Endodermal cell (in vitro differentiated cells): ENCODE measurements around the gene KIAA0825. TPM values are rescaled to one million over a fixed set of nuclear protein-coding genes. Genes with fewer than 3 reads are reported as not detected.
"Not testable (repeated sequence)": the region's sequence is repeated elsewhere in the genome, so short reads cannot be mapped to it uniquely, and the experiment has no call there.

Experiments
- DNase-seq: peaks from one replicate; pipeline ENCODE4 v3.0.0-alpha.2; 2017
- H3K27ac ChIP-seq: 2 replicates; pipeline ENCODE4 v1.5.1; 2013; ENCODE audit warnings: mild to moderate bottlenecking, low read depth, low read length, moderate library complexity
- H3K27me3 ChIP-seq: 2 replicates; pipeline ENCODE4 v1.6.1; 2013; ENCODE audit warnings: mild to moderate bottlenecking, low read length, moderate library complexity; ENCODE audit not compliant: insufficient read depth, control insufficient read depth, poor library complexity, severe bottlenecking
- H3K36me3 ChIP-seq: 2 replicates; pipeline ENCODE4 v1.7.0; 2013; ENCODE audit warnings: mild to moderate bottlenecking, low read length, moderate library complexity; ENCODE audit not compliant: control insufficient read depth, insufficient read depth
- H3K4me1 ChIP-seq: one replicate; pipeline ENCODE4 v1.7.0; 2013; ENCODE audit warnings: low read length; ENCODE audit not compliant: control insufficient read depth, insufficient read depth
- H3K4me3 ChIP-seq: 2 replicates; pipeline ENCODE4 v1.5.1; 2013; ENCODE audit warnings: mild to moderate bottlenecking, low read length, moderate library complexity
- H3K9ac ChIP-seq: 2 replicates; pipeline ENCODE4 v1.6.1; 2013; ENCODE audit warnings: mild to moderate bottlenecking, low read length, moderate library complexity; ENCODE audit not compliant: poor library complexity, severe bottlenecking; ENCODE audit errors: extremely low read depth
- H3K9me3 ChIP-seq: 2 replicates; pipeline ENCODE4 v1.6.1; 2013; ENCODE audit warnings: mild to moderate bottlenecking, low read length, moderate library complexity; ENCODE audit not compliant: control insufficient read depth
- H3K27ac Mint-ChIP-seq: 2 replicates; pipeline ENCODE4 v1.8.0; 2020; ENCODE audit warnings: mixed read lengths
- H3K27me3 Mint-ChIP-seq: 2 replicates; pipeline ENCODE4 v1.8.0; 2021; ENCODE audit warnings: mild to moderate bottlenecking, mixed read lengths; ENCODE audit not compliant: insufficient read depth
- H3K36me3 Mint-ChIP-seq: 2 replicates; pipeline ENCODE4 v1.8.0; 2020; ENCODE audit warnings: low read depth, mixed read lengths
- H3K4me1 Mint-ChIP-seq: 2 replicates; pipeline ENCODE4 v1.8.0; 2020; ENCODE audit warnings: mixed read lengths
- H3K4me3 Mint-ChIP-seq: 2 replicates; pipeline ENCODE4 v1.8.0; 2020; ENCODE audit warnings: mild to moderate bottlenecking, moderate library complexity, mixed read lengths
- H3K9me3 Mint-ChIP-seq: 2 replicates; pipeline ENCODE4 v1.8.0; 2020; ENCODE audit warnings: mild to moderate bottlenecking, mixed read lengths
- WGBS, 2 experiments: methylation state at CpG; one replicate each; pipeline versions ENCODE4 v1.1.5 to v1.1.7; 2013; ENCODE audit warnings: missing lambda C conversion rate in 2 of 2, mixed read lengths in 1 of 2; ENCODE audit not compliant: insufficient coverage in 1 of 2, insufficient read length in 1 of 2; 5-methylcytosine and 5-hydroxymethylcytosine counted together
- total RNA-seq, 2 donors: library from RNA; stranded (reverse); fragmentation: NEBNext Ultra II Directional in 1 of 2; extraction: Animal tissue kit (Norgen Biotek cat#: 25700) in 1 of 2; gene quantifications; 2 replicates in 1 of 2; 3 replicates in 1 of 2; pipeline ENCODE4 v1.2.1, GENCODE V29; 2021
- TF ChIP-seq, protein P1 (sequence below): fragments of 200-600 bp; sonication (generic); conservative IDR thresholded peaks from 2 replicates; pipeline ENCODE4 v1.5.0; 2021; ENCODE audit warnings: antibody characterized with exemption, mild to moderate bottlenecking

Gene KIAA0825
- total RNA-seq, 2 donors from 2014 or later: 2.6 to 3.1 TPM

DNA sequence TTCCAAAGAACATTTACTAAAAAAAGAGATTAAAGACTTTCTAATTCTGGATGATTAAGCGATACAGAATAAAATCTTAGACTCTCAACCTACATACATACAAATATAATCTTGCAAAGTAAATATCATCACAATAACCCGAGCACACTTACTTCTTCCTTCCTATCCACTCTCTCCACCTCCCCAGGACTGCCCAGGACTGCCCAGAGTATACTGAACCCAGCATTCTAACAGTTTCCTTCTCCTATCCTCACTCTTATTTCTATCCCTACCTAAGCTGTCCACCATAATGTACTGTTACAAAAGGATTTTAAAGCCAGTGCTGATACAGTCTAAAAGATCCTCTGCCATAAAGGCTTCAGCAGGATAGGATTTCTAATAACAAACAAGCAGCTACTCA is 463.7 kb downstream of the KIAA0825 start:
- no peaks in the 10 kb centered on the region for H3K27me3 ChIP-seq
- no peak for DNase-seq
- Mint-ChIP-seq H3K27me3 (no peaks in the 10 kb centered on the region), H3K27ac (peak overlapping the region; percentile 25), H3K9me3 (peaks cover 5% of the 10 kb centered on the region), H3K36me3 (peaks cover 25% of the 10 kb centered on the region), H3K4me3 (no peak overlapping the region), H3K4me1 (peaks cover 7% of the 10 kb centered on the region)
- H3K36me3 ChIP-seq: peaks cover 19% of the 10 kb centered on the region
- TF ChIP-seq, protein P1, sequence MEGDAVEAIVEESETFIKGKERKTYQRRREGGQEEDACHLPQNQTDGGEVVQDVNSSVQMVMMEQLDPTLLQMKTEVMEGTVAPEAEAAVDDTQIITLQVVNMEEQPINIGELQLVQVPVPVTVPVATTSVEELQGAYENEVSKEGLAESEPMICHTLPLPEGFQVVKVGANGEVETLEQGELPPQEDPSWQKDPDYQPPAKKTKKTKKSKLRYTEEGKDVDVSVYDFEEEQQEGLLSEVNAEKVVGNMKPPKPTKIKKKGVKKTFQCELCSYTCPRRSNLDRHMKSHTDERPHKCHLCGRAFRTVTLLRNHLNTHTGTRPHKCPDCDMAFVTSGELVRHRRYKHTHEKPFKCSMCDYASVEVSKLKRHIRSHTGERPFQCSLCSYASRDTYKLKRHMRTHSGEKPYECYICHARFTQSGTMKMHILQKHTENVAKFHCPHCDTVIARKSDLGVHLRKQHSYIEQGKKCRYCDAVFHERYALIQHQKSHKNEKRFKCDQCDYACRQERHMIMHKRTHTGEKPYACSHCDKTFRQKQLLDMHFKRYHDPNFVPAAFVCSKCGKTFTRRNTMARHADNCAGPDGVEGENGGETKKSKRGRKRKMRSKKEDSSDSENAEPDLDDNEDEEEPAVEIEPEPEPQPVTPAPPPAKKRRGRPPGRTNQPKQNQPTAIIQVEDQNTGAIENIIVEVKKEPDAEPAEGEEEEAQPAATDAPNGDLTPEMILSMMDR: no peak
- no peak overlapping the region for H3K27ac ChIP-seq
- peaks cover 14% of the 10 kb centered on the region for H3K9me3 ChIP-seq
- WGBS, 2 experiments: 92 to 94% methylated on average over 2 of the region's 2 CpGs
- H3K9ac ChIP-seq: no peak overlapping the region
- no peak overlapping the region for H3K4me3 ChIP-seq
- no peaks in the 10 kb centered on the region for H3K4me1 ChIP-seq

- Mint-ChIP-seq H3K9me3 (peaks cover 8% of the 10 kb centered on the region), H3K4me3 (no peak overlapping the region), H3K36me3 (peaks cover 31% of the 10 kb centered on the region), H3K4me1 (peaks cover 7% of the 10 kb centered on the region), H3K27me3 (no peaks in the 10 kb centered on the region), H3K27ac (no peak overlapping the region)
- peaks cover 19% of the 10 kb centered on the region for H3K36me3 ChIP-seq
- no peak for DNase-seq
- H3K27me3 ChIP-seq: no peaks in the 10 kb centered on the region
- H3K27ac ChIP-seq: no peak overlapping the region
- H3K4me3 ChIP-seq: no peak overlapping the region
- no peaks in the 10 kb centered on the region for H3K4me1 ChIP-seq
- WGBS, 2 experiments: 93 to 100% methylated on average over 1 to 3 of the region's 3 CpGs
- TF ChIP-seq, protein P1: no peak
- H3K9ac ChIP-seq: no peak overlapping the region
- peaks cover 14% of the 10 kb centered on the region for H3K9me3 ChIP-seq
These were observed 464.5 kb downstream of the KIAA0825 start for GRCh38 chr5:94153736-94154450.

- not testable (repeated sequence) for H3K4me3 ChIP-seq, H3K9ac ChIP-seq, H3K27me3 ChIP-seq, H3K36me3 ChIP-seq, H3K4me1 Mint-ChIP-seq, H3K4me1 ChIP-seq, H3K4me3 Mint-ChIP-seq, DNase-seq, H3K27ac Mint-ChIP-seq, H3K27ac ChIP-seq, H3K27me3 Mint-ChIP-seq
- peaks cover 46% of the 10 kb centered on the region for H3K36me3 Mint-ChIP-seq
- H3K9me3 Mint-ChIP-seq: peaks cover 75% of the 10 kb centered on the region
- peaks cover 75% of the 10 kb centered on the region for H3K9me3 ChIP-seq
These were observed 474.8 kb downstream of the KIAA0825 start for GRCh38 chr5:94143621-94144020.

- H3K9me3 ChIP-seq: peaks cover 71% of the 10 kb centered on the region
- peaks cover 6% of the 10 kb centered on the region for H3K36me3 ChIP-seq
- no peaks in the 10 kb centered on the region for H3K27me3 ChIP-seq
- no peak overlapping the region for H3K27ac ChIP-seq
- Mint-ChIP-seq H3K27ac (no peak overlapping the region), H3K4me3 (no peak overlapping the region), H3K36me3 (peaks cover 23% of the 10 kb centered on the region), H3K4me1 (no peaks in the 10 kb centered on the region), H3K27me3 (peaks cover 14% of the 10 kb centered on the region), H3K9me3 (peaks cover 94% of the 10 kb centered on the region)
- TF ChIP-seq, protein P1: no peak
- H3K9ac ChIP-seq: no peak overlapping the region
- 100% methylated on average over 2 of the region's 2 CpGs; no CpG with 5 or more reads in 1 of the 2 experiments for WGBS, 2 experiments
- no peak for DNase-seq
- H3K4me3 ChIP-seq: no peak overlapping the region
- H3K4me1 ChIP-seq: no peaks in the 10 kb centered on the region
These were observed 478.1 kb downstream of the KIAA0825 start for GRCh38 chr5:94140300-94140699.
